H1 (cell line): ENCODE results near the gene CAMTA1. TPM values are rescaled to one million over a fixed set of nuclear protein-coding genes. Genes with fewer than 3 reads are reported as not detected.

ENCODE experiments used
- CTCF ChIA-PET: fragments of 300-600 bp; sonication (Branson Sonifier 250); formaldehyde crosslinking; loops from one replicate; lab custom pipeline; 2021; ENCODE audit not compliant: partially characterized antibody; lab: Charles Lee
- POLR2A ChIA-PET: fragments of 300-600 bp; sonication (Branson Sonifier 250); formaldehyde crosslinking; loops from one replicate; lab custom pipeline; 2021; ENCODE audit warnings: inconsistent platforms; ENCODE audit not compliant: partially characterized antibody; lab: Charles Lee
- DNase-seq, 2 experiments: peaks; one replicate each; pipeline versions ENCODE4 v3.0.0 to v3.0.0-alpha.2; 2010 to 2022; ENCODE audit warnings: low spot score in 2 of 2, low read depth in 1 of 2, mixed read lengths in 1 of 2
- FAIRE-seq: peaks from 2 replicates; lab custom pipeline; 2011; peaks lifted over from hg19 to GRCh38; lab: Jason Lieb, UNC
- H2AFZ ChIP-seq: 2 replicates; pipeline ENCODE4 v1.8.1; 2012; ENCODE audit warnings: low read length, inconsistent platforms
- H2AK5ac ChIP-seq: 2 replicates; pipeline ENCODE4 v1.6.1; 2013; ENCODE audit warnings: low read depth, low read length
- H2BK120ac ChIP-seq: replicated peaks from 2 replicates; pipeline ENCODE3; 2013; ENCODE audit warnings: low read depth, low read length, inconsistent platforms
- H2BK12ac ChIP-seq: 2 replicates; pipeline ENCODE4 v1.6.1; 2013; ENCODE audit warnings: low read depth, low read length
- H2BK15ac ChIP-seq: 2 replicates; pipeline ENCODE4 v1.6.1; 2013; ENCODE audit warnings: low read length
- H2BK20ac ChIP-seq: 2 replicates; pipeline ENCODE4 v1.6.1; 2013; ENCODE audit warnings: low read length
- H2BK5ac ChIP-seq: 2 replicates; pipeline ENCODE4 v1.6.1; 2013; ENCODE audit warnings: low read depth, low read length
- H3K14ac ChIP-seq: 2 replicates; pipeline ENCODE4 v1.6.1; 2013; ENCODE audit warnings: inconsistent platforms; ENCODE audit not compliant: insufficient read length
- H3K18ac ChIP-seq: 2 replicates; pipeline ENCODE4 v1.6.1; 2013; ENCODE audit warnings: low read length; ENCODE audit errors: extremely low read depth
- H3K23ac ChIP-seq: 2 replicates; pipeline ENCODE4 v1.6.1; 2013; ENCODE audit warnings: inconsistent platforms; ENCODE audit not compliant: insufficient read length
- H3K23me2 ChIP-seq: 2 replicates; pipeline ENCODE4 v1.6.1; 2013; ENCODE audit warnings: low read depth, low read length
- H3K27ac ChIP-seq: 2 replicates; pipeline ENCODE4 v1.6.1; 2011; ENCODE audit warnings: low read depth, low read length, inconsistent platforms
- H3K27me3 ChIP-seq, 4 experiments: replicated peaks in 1 of 4; 1 replicate in 1 of 4; 2 replicates in 3 of 4; pipeline versions ENCODE4 v1.6.1 to v1.8.1; 2011 to 2013; ENCODE audit warnings: low read length in 3 of 4, mild to moderate bottlenecking in 3 of 4, inconsistent platforms in 2 of 4, mixed read lengths in 2 of 4, moderate library complexity in 1 of 4; ENCODE audit not compliant: control insufficient read depth in 3 of 4, insufficient read depth in 3 of 4; ENCODE audit errors: extremely low read depth in 1 of 4
- H3K36me3 ChIP-seq, 4 experiments: 2 replicates each; pipeline versions ENCODE4 v1.6.1 to v1.8.1; 2011 to 2013; ENCODE audit warnings: mild to moderate bottlenecking in 4 of 4, low read length in 3 of 4, moderate library complexity in 2 of 4, control low read depth in 1 of 4, inconsistent platforms in 1 of 4; ENCODE audit not compliant: insufficient read depth in 4 of 4, control insufficient read depth in 2 of 4
- H3K4ac ChIP-seq: replicated peaks from 2 replicates; pipeline ENCODE3; 2013; ENCODE audit warnings: low read length, low read depth, mixed read lengths, inconsistent platforms; ENCODE audit not compliant: insufficient read length
- H3K4me1 ChIP-seq, 4 experiments: replicated peaks in 1 of 4; 1 replicate in 1 of 4; 2 replicates in 3 of 4; pipeline versions ENCODE4 v1.6.1 to v1.8.1; 2011 to 2013; ENCODE audit warnings: low read length in 3 of 4, inconsistent platforms in 2 of 4, mixed read lengths in 1 of 4; ENCODE audit not compliant: insufficient read depth in 4 of 4, control insufficient read depth in 3 of 4
- H3K4me2 ChIP-seq, 2 experiments: 2 replicates each; pipeline versions ENCODE4 v1.6.1 to v1.8.1; 2011 to 2013; ENCODE audit warnings: low read depth in 2 of 2, low read length in 2 of 2, control low read depth in 1 of 2, inconsistent platforms in 1 of 2, mild to moderate bottlenecking in 1 of 2; ENCODE audit not compliant: insufficient read depth in 1 of 2
- H3K4me3 ChIP-seq, 4 experiments: fragments of 200-600, 300-600 bp in 1 of 4; sonication (generic), shearing (Covaris generic), sonication (Bioruptor Twin) in 1 of 4; 2 replicates each; pipeline versions ENCODE4 v1.5.1 to v1.8.1; 2011 to 2016; ENCODE audit warnings: low read length in 4 of 4, low read depth in 3 of 4, control low read depth in 2 of 4, inconsistent platforms in 2 of 4, mild to moderate bottlenecking in 2 of 4, mixed read lengths in 1 of 4, moderate library complexity in 1 of 4; ENCODE audit not compliant: insufficient read depth in 2 of 4; ENCODE audit errors: extremely low read depth in 1 of 4
- H3K56ac ChIP-seq: replicated peaks from 2 replicates; pipeline ENCODE3; 2013; ENCODE audit warnings: low read depth, mild to moderate bottlenecking, mixed read lengths, low read length, inconsistent platforms; ENCODE audit not compliant: insufficient read length
- H3K79me1 ChIP-seq: 2 replicates; pipeline ENCODE4 v1.6.1; 2013; ENCODE audit warnings: low read depth, low read length, control low read depth
- H3K79me2 ChIP-seq, 2 experiments: 2 replicates each; pipeline versions ENCODE4 v1.6.1 to v1.8.1; 2012 to 2013; ENCODE audit warnings: low read length in 2 of 2, mild to moderate bottlenecking in 2 of 2, inconsistent platforms in 1 of 2; ENCODE audit not compliant: insufficient read depth in 2 of 2, control insufficient read depth in 1 of 2
- H3K9ac ChIP-seq, 4 experiments: replicated peaks in 1 of 4; 1 replicate in 1 of 4; 2 replicates in 3 of 4; pipeline versions ENCODE4 v1.6.1 to v1.8.1; 2011 to 2013; ENCODE audit warnings: low read depth in 3 of 4, low read length in 3 of 4, control low read depth in 2 of 4, mild to moderate bottlenecking in 2 of 4, moderate library complexity in 2 of 4, inconsistent platforms in 1 of 4; ENCODE audit errors: extremely low read depth in 1 of 4
- H3K9me3 ChIP-seq, 2 experiments: 2 replicates each; pipeline versions ENCODE4 v1.6.1 to v1.8.1; 2012 to 2013; ENCODE audit warnings: mild to moderate bottlenecking in 2 of 2, moderate library complexity in 2 of 2, control low read depth in 1 of 2, inconsistent platforms in 1 of 2, low read depth in 1 of 2, low read length in 1 of 2, mixed read lengths in 1 of 2; ENCODE audit not compliant: insufficient read depth in 2 of 2
- H4K20me1 ChIP-seq, 2 experiments: replicated peaks in 1 of 2; 2 replicates each; pipeline versions ENCODE3 to v1.8.1; 2011 to 2013; ENCODE audit warnings: inconsistent platforms in 2 of 2, low read length in 2 of 2, mild to moderate bottlenecking in 1 of 2; ENCODE audit not compliant: insufficient read depth in 2 of 2, control insufficient read depth in 1 of 2
- H4K5ac ChIP-seq: 2 replicates; pipeline ENCODE4 v1.6.1; 2013; ENCODE audit warnings: low read length, low read depth, mixed read lengths, inconsistent platforms; ENCODE audit not compliant: insufficient read length
- H4K8ac ChIP-seq: 2 replicates; pipeline ENCODE4 v1.8.0; 2013; ENCODE audit warnings: mild to moderate bottlenecking, moderate library complexity, low read length, inconsistent platforms; ENCODE audit not compliant: insufficient read depth; ENCODE audit errors: extremely low read depth
- H4K91ac ChIP-seq: replicated peaks from 2 replicates; pipeline ENCODE3; 2013; ENCODE audit warnings: low read length, mixed read lengths, inconsistent platforms; ENCODE audit not compliant: insufficient read length
- ATF2 ChIP-seq: IDR thresholded peaks from 2 replicates; pipeline ENCODE4 v1.6.1; 2012; ENCODE audit warnings: low read length, inconsistent platforms
- CEBPB ChIP-seq: IDR thresholded peaks from 2 replicates; pipeline ENCODE4 v1.6.1; 2012; ENCODE audit warnings: low read depth, low read length
- CHD1 ChIP-seq: IDR thresholded peaks from 2 replicates; pipeline ENCODE4 v1.6.1; 2012; ENCODE audit warnings: low read depth, low read length, improper control_type of control experiment
- E2F6 ChIP-seq: IDR thresholded peaks from 2 replicates; pipeline ENCODE4 v1.6.1; 2012; ENCODE audit warnings: inconsistent platforms
- HDAC6 ChIP-seq: IDR thresholded peaks from one replicate; pipeline ENCODE4 v1.7.1; 2012; ENCODE audit warnings: low read depth, mild to moderate bottlenecking, inconsistent platforms, low read length, moderate library complexity
- KDM1A ChIP-seq: fragments of 200-600, 300-600 bp; sonication (generic); IDR thresholded peaks from 2 replicates; pipeline ENCODE4 v1.7.1; 2016; ENCODE audit warnings: mild to moderate bottlenecking, low read length, borderline replicate concordance
- MAX ChIP-seq: IDR thresholded peaks from 2 replicates; pipeline ENCODE4 v1.6.1; 2012; ENCODE audit warnings: inconsistent platforms
- NANOG ChIP-seq: IDR thresholded peaks from 2 replicates; pipeline ENCODE4 v1.6.1; 2011; ENCODE audit warnings: low read length, low read depth, mild to moderate bottlenecking, inconsistent platforms; ENCODE audit not compliant: insufficient read depth, poor library complexity, severe bottlenecking
- SIX5 ChIP-seq: IDR thresholded peaks from 2 replicates; pipeline ENCODE4 v1.6.1; 2011; ENCODE audit warnings: mild to moderate bottlenecking, low read depth, low read length
- SRF ChIP-seq: IDR thresholded peaks from 2 replicates; pipeline ENCODE4 v1.6.1; 2011; ENCODE audit warnings: mild to moderate bottlenecking, low read depth, low read length, moderate library complexity
- SUZ12 ChIP-seq: fragments of 200-600 bp; sonication (generic); IDR thresholded peaks from 2 replicates; pipeline ENCODE4 v1.6.1; 2012; ENCODE audit warnings: mild to moderate bottlenecking, inconsistent platforms, low read length, moderate library complexity, mixed read lengths
- WGBS, 2 experiments: shearing (Covaris generic) in 1 of 2; methylation state at CpG; one replicate each; pipeline versions ENCODE4 v1.1.6 to v1.1.7; 2013 to 2015; ENCODE audit warnings: low lambda C conversion rate in 2 of 2, mixed read lengths in 2 of 2, inconsistent platforms in 1 of 2, low coverage in 1 of 2, missing lambda C conversion rate in 1 of 2; ENCODE audit not compliant: insufficient replicate concordance in 2 of 2, insufficient coverage in 1 of 2, insufficient read length in 1 of 2; ENCODE audit errors: extremely low coverage in 1 of 2, missing lambda C conversion rate in 1 of 2; 5-methylcytosine and 5-hydroxymethylcytosine counted together
- polyA plus RNA-seq, 7 experiments: library from polyadenylated mRNA; depleted of rRNA in 3 of 7; stranded (reverse) in 5 of 7; unstranded in 2 of 7; fragments of >200 nt in 5 of 7; fragments of 200-250 nt in 2 of 7; gene quantifications; 1 replicate in 5 of 7; 2 replicates in 1 of 7; 4 replicates in 1 of 7; pipeline versions ENCODE4 v1.2.1 to v1.2.3, GENCODE V29; 2011 to 2013; ENCODE audit warnings: missing spikeins in 2 of 7, mixed read lengths in 2 of 7
- total RNA-seq: library from RNA; stranded (reverse); fragmentation: NEBNext Ultra II Directional; extraction: Animal tissue kit (Norgen Biotek cat#: 25700); gene quantifications from 2 replicates; pipeline ENCODE4 v1.2.1, GENCODE V29; 2021

CAMTA1 gene
- total and polyA plus RNA-seq, 2 of the 8 experiments (the other 6 are each of a cell fraction or from before 2014, with no cell fraction given), result 65.0 to 119 TPM

- H2BK5ac ChIP-seq, result no peak overlapping the region; the same call in 1 of the 2 replicates
- 89% methylated on average over 8 of the region's 8 CpGs; no CpG with 5 or more reads in 1 of the 2 experiments for WGBS, 2 experiments
- no peak overlapping the region for H3K9ac ChIP-seq
- H2BK12ac ChIP-seq, result no peak overlapping the region
- no peak overlapping the region for H4K91ac ChIP-seq
- H3K4me2 ChIP-seq, result no peak overlapping the region
- POLR2A ChIA-PET, result interaction anchor here (0.9 to 1.5 kb wide), 3 partner anchors 9 to 17 kb away, joined by 3 to 4 read pairs (median 3); no protein-coding TSS in a partner anchor
- DNase-seq (no peak), FAIRE-seq (no peak)
- H3K23me2 ChIP-seq, result no peaks in the 10 kb centered on the region
- peaks cover 0 to 7% (median 3%) of the 10 kb centered on the region in 4 experiments; a peak in 4 of 8 replicates for H3K36me3 ChIP-seq
- peaks cover 0 to 53% of the 10 kb centered on the region in 2 experiments; a peak in 2 of 4 replicates for H3K79me2 ChIP-seq
- H2BK15ac ChIP-seq, result no peak overlapping the region
- peaks cover 6% of the 10 kb centered on the region for H3K79me1 ChIP-seq
- no peak overlapping the region for H3K27ac ChIP-seq
- peaks cover 0 to 5% of the 10 kb centered on the region in 2 experiments; a peak in 2 of 4 replicates for H3K9me3 ChIP-seq
- no peak overlapping the region for H4K8ac ChIP-seq
- H3K18ac ChIP-seq, result no peak overlapping the region
- H3K23ac ChIP-seq, result no peak overlapping the region
- H3K27me3 ChIP-seq, result no peaks in the 10 kb centered on the region
- no peak overlapping the region for H3K14ac ChIP-seq
- no peak overlapping the region for H2AK5ac ChIP-seq
- no peak overlapping the region for H4K5ac ChIP-seq
- CTCF ChIA-PET, result interaction anchor here (0.7 kb wide), 1 partner anchor 48 kb away, joined by 3 read pairs; no protein-coding TSS in a partner anchor
- H3K56ac ChIP-seq, result no peak overlapping the region
- no peak overlapping the region for H3K4me3 ChIP-seq
- no peak overlapping the region for H3K4ac ChIP-seq
- no peak overlapping the region for H2BK20ac ChIP-seq
- no peak overlapping the region for H2BK120ac ChIP-seq
- H2AFZ ChIP-seq, result no peak overlapping the region
- peaks cover 0 to 12% of the 10 kb centered on the region in 2 experiments for H4K20me1 ChIP-seq
- no peaks in the 10 kb centered on the region for H3K4me1 ChIP-seq
- TF ChIP-seq CHD1 (no peak), CEBPB (no peak), SRF (no peak), NANOG (no peak), SUZ12 (no peak), MAX (no peak), HDAC6 (no peak), SIX5 (no peak), E2F6 (no peak), KDM1A (no peak), ATF2 (no peak)
Observed at GRCh38 chr1:6842301-6842700, 57.0 kb downstream of the CAMTA1 start.
